GM19468 (cell line): ENCODE results near the gene BABAM1.

ENCODE experiments used
- ATAC-seq: cut with Tn5 transposase; IDR thresholded peaks from one replicate; pipeline ENCODE4 v1.9.1; 2021; ENCODE audit warnings: mild to moderate bottlenecking, moderate library complexity, moderate number of reproducible peaks; ENCODE audit not compliant: unreplicated experiment; ENCODE audit errors: extremely low read depth

The BABAM1 gene

DNA sequence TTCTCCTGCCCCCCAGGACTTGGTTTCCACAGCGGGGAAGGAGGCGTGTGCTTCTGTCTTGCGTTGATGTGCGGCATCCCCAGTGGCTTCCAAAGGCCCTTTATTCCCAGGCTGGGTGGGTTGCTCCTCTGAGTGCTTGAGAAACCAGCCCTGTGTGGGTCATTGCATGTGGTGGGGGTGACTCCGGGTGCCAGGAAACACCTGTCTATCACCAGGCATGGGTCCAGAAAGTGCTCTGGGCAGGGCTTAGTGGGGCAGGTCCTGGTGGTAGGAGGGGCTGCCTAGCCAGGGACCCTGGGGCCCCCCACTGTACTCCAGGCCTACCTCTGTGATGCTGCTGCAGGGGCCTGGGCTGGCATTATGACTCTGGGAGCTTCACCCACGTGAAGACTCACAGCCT, 51.7 kb downstream of the BABAM1 start:
- ATAC-seq: no peak

DNA sequence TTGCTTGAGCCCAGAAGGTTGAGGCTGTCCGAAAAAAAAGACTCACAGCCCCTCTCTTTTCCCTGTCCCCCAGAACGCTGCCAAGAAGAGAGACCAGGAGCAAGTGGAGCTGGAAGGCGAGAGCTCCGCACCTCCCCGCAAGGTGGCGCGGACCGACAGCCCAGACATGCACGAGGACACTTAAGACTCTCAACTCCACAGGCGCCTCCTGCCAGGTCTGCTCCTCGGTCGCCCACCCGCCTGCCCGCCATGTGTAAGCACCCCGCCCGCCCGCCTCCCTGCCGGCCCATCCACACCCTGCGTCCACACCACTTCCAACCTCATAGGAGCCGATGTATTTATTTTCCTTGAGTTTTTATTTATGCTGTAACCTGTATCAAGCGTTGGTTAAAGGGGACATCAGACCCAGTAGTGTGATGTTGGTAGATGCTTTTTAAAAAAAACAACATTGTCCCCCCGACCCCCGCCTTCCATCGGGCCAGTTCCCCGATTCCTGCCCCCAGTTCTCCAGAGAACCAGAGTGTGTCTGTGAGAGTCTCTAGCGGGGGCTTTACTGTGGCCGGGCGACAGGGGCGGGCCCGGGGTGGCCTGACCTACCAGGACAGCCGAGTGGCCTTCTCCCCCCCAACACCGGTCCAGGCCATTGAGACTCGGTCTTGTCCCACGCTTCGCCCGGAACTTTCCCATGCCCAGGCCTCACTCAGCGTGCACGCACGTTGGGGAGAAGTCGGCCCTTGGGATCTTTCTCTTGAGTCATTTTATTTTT, 52.4 kb downstream of the BABAM1 start:
- ATAC-seq: no peak

DNA sequence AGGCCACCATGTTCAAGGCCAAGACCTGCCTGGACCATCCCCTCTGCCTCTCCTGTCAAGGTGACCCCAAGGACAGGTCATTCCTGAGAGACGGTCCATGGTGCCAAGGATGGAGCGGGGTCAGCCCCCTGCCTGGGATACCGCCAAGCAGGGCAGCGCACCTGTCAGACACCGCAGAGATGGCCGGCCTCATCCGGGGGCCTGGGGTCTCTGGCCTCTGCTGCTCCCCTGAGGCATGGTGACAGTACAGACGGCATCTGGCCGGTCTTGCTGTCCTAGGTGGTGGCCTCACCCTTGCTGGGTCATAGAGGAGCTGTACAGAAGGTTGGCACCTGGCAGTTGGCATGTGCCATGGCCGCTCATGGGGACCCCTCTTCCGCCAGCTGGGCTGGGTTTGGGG, 53.2 kb downstream of the BABAM1 start:
- ATAC-seq: no peak

DNA sequence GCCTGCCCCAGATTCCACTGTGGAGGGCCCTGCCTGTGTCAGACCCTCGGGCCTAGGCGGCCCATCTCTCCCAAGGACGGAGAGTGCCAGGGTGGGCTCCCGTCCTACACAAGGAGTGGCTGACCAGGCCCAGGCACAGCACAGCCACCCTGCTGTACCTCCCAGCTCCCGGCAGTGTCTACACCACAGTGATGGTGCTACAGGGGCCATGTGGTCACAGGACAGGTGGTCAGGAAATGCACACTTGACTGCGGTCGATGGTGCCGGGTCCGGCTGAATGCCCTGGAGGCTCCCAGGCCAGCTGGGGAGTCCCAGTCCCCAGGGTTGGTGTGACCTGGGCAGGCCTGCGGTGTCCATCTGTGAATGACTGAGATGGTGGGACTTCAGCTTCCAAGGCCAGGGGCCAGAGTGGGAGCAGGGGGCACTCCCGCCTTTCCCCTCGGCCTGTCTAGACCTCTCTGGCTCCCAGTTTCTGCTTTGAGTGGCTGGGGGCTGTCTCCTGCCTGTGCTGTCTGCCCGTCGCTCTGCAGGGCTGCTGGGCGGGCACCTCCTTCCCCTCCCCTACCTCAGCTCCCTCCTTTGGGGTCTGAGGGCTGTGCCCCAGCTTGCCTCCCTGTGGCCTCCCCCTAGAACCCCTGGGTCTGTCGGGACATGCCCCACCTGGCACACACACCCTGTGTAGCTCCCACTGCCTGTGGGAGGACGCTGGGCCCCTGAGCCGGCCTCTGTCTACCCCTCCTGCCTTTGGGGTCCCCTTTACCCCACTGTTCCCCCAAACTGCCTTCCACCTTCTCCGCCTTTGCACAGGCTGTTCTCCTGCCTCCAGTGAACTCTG, 54.6 kb downstream of the BABAM1 start:
- ATAC-seq: no peak

DNA sequence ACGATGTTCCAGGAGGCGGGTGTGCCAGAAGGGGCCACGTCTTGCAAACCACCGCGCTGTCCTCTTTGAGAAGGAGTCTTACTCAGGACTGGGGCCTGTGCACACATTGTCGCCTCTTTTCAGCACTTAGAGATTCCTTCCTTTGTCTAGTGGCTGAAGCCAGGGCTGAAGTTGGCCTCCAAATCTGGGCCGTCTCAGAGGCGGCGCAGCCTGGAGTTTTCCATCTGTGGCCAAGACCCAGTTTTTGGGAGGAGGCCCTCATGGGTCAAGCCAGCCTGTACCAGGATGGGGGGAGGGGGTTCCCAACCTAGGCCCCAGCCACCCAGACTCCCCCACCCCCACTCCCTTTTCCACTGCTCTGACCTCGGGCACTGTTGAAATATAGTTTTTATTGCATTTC, 55.6 kb downstream of the BABAM1 start:
- no peak for ATAC-seq

DNA sequence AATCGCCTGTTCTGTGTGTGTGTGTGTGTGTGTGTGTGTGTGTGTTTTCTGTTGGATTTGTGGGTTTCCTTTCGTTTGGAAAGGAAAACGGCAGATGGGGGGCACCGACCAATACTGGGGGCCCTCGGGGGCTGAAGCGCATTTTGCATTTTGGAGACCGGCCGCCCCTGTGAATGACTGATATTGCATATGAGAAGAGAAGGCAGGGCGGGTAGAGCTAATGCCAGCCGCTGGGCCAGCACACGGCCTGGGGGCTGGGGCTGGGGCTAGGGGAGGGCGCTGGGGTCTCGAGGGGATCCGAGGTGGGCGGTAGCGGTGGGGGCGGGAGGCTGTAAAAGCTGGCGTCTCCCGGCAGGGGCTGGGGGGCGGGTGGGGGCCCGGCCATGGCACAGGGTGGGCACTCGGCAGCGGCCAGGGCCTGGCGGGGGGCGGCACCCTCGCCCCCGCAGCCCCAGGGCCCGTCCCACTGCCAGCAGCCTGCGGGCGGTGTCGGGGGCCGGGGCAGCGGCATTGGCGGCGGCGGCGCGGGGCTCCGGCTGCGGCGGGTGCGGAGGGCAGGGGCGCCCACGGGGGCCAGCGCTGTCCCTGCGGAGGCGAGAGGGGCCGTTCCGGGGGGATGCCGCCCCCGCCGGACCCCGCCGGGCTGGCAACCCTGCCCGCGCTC, 56.2 kb downstream of the BABAM1 start:
- ATAC-seq: no peak

DNA sequence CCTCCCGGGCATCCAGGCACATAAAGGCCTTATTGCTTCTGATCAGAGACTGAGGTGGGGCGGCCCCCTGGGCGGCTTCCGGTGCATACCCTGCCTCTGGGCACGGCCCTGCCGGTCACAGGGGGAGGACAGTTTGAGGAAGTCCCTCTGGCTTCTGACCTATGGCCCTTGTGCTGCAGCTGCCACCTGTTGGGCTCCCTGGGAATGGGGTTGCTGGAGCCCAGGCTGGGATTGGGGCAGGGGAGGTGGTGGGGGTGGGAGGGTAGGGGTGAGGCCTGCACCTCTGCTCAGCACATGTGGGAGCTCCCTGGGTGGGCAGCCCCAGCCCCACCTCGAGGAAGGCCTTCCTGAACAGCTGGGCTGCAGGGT, 56.7 kb downstream of the BABAM1 start:
- ATAC-seq: no peak

DNA sequence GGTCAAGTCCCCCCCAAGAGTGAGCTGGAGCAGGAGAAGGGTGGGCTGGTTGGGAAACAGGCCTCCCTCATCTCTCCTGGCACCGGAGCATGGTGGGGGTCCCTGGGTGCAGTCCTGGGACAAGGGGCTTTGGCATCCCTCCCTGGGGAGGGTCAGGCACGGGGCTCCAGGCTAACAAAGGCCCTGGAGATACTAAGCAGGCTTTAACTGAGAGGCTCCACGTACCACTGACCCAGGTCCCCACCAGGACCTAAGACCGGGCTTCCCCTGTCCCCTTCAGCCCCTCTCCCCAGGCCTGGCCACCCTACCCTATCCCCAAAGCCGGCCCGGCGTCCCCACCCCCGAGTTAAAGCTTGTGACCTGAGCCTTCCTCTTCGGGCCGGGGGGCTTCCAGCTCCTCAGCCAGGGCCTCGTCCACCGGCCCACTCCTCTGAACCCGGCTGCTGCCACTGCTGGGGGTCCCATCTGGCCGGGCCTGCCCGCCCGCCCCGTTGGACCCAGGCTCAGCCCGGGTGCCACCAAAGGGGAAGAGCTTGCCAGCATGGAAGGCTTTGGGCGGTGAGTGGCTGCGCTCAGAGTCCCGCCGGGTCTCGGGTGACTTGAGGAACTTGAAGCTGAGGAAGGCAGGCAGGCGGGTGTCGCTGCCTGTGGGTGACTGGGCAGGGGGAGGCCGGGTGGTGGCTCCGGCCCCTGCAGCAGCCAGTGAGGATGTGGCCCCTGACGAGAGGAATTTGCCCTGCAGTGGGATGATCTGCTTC, 57.3 kb downstream of the BABAM1 start:
- ATAC-seq: no peak

DNA sequence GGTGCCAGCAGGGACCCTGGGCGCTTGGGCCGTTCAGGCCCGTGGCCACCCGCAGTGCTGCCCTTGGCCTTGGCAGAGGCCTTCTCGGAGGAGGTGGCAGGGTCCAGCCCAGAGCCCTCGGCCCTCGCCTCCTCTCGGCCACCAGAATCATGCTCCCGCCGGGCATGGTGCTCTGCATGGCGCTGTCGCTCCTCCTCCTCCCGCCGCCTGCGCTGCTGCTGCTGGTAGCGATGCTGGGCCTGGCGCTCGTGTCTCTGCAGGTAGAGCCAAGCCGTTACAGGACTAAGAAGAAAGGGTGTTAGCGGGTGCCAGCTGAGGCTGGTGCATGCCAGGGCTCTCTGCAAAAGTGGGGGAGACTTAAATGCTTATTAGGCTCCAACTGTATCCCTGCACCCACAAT, 57.9 kb downstream of the BABAM1 start:
- ATAC-seq: no peak

DNA sequence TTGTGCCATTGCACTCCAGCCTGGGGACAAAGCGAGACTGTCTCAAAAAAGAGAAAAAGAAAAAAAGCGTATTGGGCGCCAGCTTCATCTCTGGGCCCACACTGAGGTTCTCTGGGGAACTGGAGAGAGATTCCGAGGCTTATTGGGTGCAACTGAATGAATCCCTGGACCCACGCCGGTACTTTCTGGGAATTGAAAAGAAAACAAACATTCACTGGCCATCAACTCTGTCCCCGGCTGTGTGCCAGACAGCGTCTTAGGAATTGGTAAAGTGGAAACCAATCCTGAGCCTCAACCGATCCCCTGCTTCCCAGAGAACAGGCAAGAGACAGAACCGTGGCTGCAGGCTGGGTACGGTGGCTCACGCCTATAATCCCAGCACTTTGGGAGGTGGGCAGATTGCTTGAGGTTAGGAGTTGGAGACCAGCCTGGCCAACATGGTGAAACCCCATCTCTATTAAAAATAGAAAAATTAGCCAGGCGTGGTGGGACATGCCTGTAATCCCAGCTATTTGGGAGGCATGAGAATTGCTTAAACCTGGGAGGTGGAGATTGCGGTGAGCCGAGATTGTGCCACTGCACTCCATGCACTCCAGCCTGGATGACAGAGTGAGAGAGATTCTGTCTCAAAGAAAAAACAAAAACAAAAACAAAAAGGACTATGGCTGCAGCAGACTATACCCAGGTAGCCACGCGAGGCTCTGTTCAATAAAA, 58.8 kb downstream of the BABAM1 start:
- ATAC-seq: no peak

DNA sequence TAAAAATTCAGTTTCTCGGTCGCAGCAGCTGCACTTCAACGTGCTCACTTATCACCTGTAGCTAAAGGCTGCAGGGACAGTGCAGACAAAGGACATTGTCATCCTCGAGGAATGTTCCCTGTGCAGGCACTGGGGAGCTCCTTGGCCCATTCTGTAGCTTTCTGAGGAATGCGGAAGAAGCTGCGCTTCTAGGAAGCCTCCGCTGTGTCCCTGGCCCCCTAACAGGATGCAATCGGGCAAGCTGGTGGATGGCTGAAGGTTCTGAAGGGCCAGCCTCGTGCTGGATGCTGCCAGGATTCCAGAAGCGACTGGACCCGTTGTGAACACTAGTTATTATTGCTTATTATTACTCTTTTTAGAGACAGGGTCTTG, 59.3 kb downstream of the BABAM1 start:
- no peak for ATAC-seq

DNA sequence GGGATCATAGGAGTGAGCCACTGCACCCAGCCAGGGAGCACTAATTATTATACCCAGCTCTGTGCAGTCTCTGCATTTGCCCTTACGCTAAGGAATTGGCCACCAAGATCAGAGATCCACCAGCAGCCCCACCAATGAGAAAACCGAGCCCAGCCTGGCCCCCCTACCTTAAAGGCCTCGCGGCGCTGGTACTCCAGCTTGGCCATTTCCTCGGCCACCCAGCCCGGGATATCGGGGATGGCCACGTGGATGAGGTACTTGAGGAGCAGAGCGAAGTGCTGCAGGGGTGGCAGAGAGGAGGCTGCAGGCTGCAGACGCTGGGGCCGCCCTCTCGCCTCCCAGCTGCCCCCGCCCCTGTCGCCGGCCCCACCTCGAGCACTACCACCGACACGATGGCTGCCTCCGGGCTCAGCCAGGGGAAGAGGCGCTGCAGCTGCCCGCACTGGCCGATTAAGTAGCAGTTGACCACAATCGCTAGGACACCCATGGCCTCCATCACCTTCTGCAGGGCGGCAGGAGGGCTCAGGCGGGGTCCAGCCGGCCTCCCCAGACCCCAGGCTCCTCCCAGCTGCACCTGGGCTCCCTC, 59.9 kb downstream of the BABAM1 start:
- ATAC-seq: no peak

DNA sequence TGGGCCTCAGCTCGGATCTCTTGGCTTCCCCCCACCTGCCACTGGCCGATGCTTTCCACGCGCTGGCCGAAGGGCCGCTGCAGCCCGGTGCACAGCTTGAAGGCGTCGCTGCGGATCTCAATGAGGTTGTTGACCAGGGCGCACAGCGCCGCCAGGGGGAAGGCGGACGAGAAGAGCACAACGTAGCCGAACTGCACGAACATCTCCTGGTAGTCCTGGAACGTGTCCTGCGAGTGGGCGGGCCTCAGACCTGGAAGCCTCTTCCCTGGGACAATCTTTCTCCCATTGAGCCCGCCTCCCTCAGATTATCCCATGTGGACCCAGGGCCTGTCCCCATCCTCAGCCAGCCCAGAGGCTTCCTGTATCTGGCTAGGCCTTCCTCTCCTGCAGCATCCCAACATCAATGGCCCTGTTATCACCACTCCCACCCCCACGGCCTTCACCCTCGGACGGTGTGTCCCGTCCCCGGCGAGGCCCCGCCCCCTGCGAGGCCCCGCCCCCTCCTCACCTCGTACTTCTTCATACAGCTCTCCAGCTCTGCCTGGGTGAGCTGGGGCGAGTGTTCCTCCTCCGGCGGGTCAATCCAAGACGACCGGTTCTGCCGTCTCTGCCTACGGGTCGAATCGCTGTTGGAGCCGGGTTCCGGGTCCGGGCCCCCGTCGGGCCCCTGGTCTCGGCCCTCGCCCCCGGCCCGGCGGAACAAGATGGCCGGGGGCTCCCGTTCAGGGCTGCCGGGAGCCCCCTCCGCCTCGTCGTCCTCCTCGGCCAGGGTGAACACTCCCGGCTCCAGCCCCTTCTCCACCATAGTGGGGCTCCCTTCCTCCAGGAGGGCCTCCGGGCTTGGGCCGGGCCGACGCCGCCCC, 60.6 kb downstream of the BABAM1 start:
- no peak for ATAC-seq
